Measurements from ENCODE around the gene CTNNA1.

Gene CTNNA1

GRCh38 chr5:138938526-138938925 is 185.3 kb downstream of the CTNNA1 start:
- no peak overlapping the region for H3K4me3 ChIP-seq (ENCODE audit: low read depth, low read length)
- no peak for DNase-seq (ENCODE audit: low read depth)
- no peak for TF ChIP-seq CTCF (IDR thresholded peaks at IDR 0.05; ENCODE audit: control insufficient read depth, extremely low read depth, insufficient read depth)

- no peak for DNase-seq (ENCODE audit: low read depth)
- TF ChIP-seq CTCF (IDR thresholded peaks at IDR 0.05; ENCODE audit: control insufficient read depth, extremely low read depth, insufficient read depth): no peak
- H3K4me3 ChIP-seq (ENCODE audit: low read depth, low read length): no peak overlapping the region
These were observed 188.8 kb downstream of the CTNNA1 start for GRCh38 chr5:138942066-138942465.

GRCh38 chr5:138942861-138943260 is 189.6 kb downstream of the CTNNA1 start:
- no peak for DNase-seq (ENCODE audit: low read depth)
- no peak for TF ChIP-seq CTCF (IDR thresholded peaks at IDR 0.05; ENCODE audit: control insufficient read depth, extremely low read depth, insufficient read depth)
- H3K4me3 ChIP-seq (ENCODE audit: low read depth, low read length): no peak overlapping the region

- no peak for TF ChIP-seq CTCF (IDR thresholded peaks at IDR 0.05; ENCODE audit: control insufficient read depth, extremely low read depth, insufficient read depth)
- no peak overlapping the region for H3K4me3 ChIP-seq (ENCODE audit: low read depth, low read length)
- DNase-seq (ENCODE audit: low read depth): no peak
These were observed 190.5 kb downstream of the CTNNA1 start for GRCh38 chr5:138943599-138944173.

GRCh38 chr5:138944527-138945322 is 191.5 kb downstream of the CTNNA1 start:
- no peak for DNase-seq (ENCODE audit: low read depth)
- H3K4me3 ChIP-seq (ENCODE audit: low read depth, low read length): no peak overlapping the region
- TF ChIP-seq CTCF (IDR thresholded peaks at IDR 0.05; ENCODE audit: control insufficient read depth, extremely low read depth, insufficient read depth): no peak

- no peak for DNase-seq (ENCODE audit: low read depth)
- no peak overlapping the region for H3K4me3 ChIP-seq (ENCODE audit: low read depth, low read length)
- TF ChIP-seq CTCF (IDR thresholded peaks at IDR 0.05; ENCODE audit: control insufficient read depth, extremely low read depth, insufficient read depth): peak; percentile 6; the same call in 1 of the 2 replicates
These were observed 192.4 kb downstream of the CTNNA1 start for GRCh38 chr5:138945421-138946240.

All from LNCaP clone FGC (cell line).